HG02973 (cell line): ENCODE results near the gene EIF4G3.
A peak's percentile ranks its signal among the peaks of the same experiment; 100 is the strongest.
"Not testable (repeated sequence)": the region's sequence is repeated elsewhere in the genome, so short reads cannot be mapped to it uniquely, and the experiment has no call there.

Experiments used
- ATAC-seq: cut with Tn5 transposase; IDR thresholded peaks from one replicate; pipeline ENCODE4 v1.9.1; 2021; ENCODE audit warnings: moderate library complexity; ENCODE audit not compliant: unreplicated experiment

The EIF4G3 gene

GRCh38 chr1:20846461-20847374 lies 330.0 kb downstream of the EIF4G3 start:
- ATAC-seq = no peak

GRCh38 chr1:20840731-20841130 lies 336.0 kb downstream of the EIF4G3 start:
- ATAC-seq = no peak

- ATAC-seq = no peak
These were observed 339.0 kb downstream of the EIF4G3 start for GRCh38 chr1:20837554-20838192.

GRCh38 chr1:20836230-20836629 lies 340.5 kb downstream of the EIF4G3 start:
- no peak for ATAC-seq

- no peak for ATAC-seq
These were observed 341.9 kb downstream of the EIF4G3 start for GRCh38 chr1:20834780-20835179.

GRCh38 chr1:20834192-20834591 lies 342.5 kb downstream of the EIF4G3 start:
- ATAC-seq = no peak

- no peak for ATAC-seq
These were observed 346.3 kb downstream of the EIF4G3 start for GRCh38 chr1:20830378-20830777.

GRCh38 chr1:20829946-20830345 lies 346.8 kb downstream of the EIF4G3 start:
- ATAC-seq = no peak

GRCh38 chr1:20829531-20829930 lies 347.2 kb downstream of the EIF4G3 start:
- no peak for ATAC-seq

GRCh38 chr1:20823845-20824244 lies 352.9 kb downstream of the EIF4G3 start:
- ATAC-seq = no peak

GRCh38 chr1:20821466-20821865 lies 355.2 kb downstream of the EIF4G3 start:
- no peak for ATAC-seq

- no peak for ATAC-seq
These were observed 356.9 kb downstream of the EIF4G3 start for GRCh38 chr1:20819818-20820217.

- ATAC-seq = no peak
These were observed 362.2 kb downstream of the EIF4G3 start for GRCh38 chr1:20814534-20814871.

GRCh38 chr1:20811916-20812315 lies 364.8 kb downstream of the EIF4G3 start:
- ATAC-seq = no peak

- ATAC-seq = no peak
These were observed 383.5 kb downstream of the EIF4G3 start for GRCh38 chr1:20793236-20793635.

GRCh38 chr1:20792196-20792595 lies 384.5 kb downstream of the EIF4G3 start:
- ATAC-seq = no peak

GRCh38 chr1:20790785-20791184 lies 385.9 kb downstream of the EIF4G3 start:
- ATAC-seq = no peak

- ATAC-seq = not testable (repeated sequence)
These were observed 387.1 kb downstream of the EIF4G3 start for GRCh38 chr1:20789598-20789997.

- ATAC-seq = no peak
These were observed 388.6 kb downstream of the EIF4G3 start for GRCh38 chr1:20787840-20788795.

GRCh38 chr1:20787029-20787839 lies 389.5 kb downstream of the EIF4G3 start, which contains the start of gene HP1BP3:
TSS of gene HP1BP3 (minus strand) at chr1:20787307. CDS start at chr1:20780440, 6,867 bp downstream.
- peak; percentile 46 for ATAC-seq
